Ramos (cell line): ENCODE results near the gene GPC2.

Experiments used
- in situ Hi-C: fragments of 300-500 bp; cut with MboI; formaldehyde crosslinking; loops from one replicate; pipeline ENCODE4 v1.14.3; 2022; ENCODE audit warnings: low sequenced_read_pairs; ENCODE audit not compliant: unreplicated experiment

The GPC2 gene

DNA sequence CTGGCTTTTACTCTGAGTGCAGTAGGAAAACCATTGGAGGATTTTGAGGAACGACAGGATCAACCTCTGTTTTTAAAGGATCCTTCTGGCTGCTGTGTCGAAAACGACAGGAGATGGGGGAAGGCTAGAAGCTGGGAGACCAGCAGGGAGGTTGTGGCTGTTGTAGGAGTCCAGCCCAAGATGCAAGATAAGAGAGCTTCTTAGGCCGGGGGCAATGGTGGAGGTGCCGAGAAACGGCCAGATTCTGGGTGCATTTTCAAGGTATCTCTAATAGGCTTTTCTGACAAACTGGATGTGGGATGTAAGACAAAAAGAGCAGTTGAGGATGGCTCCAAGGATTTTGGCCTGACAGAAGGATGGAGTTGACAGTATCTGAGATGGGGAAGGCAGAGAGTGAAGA is 32.3 kb upstream of the GPC2 start:
- in situ Hi-C loops, result no loop called here

DNA sequence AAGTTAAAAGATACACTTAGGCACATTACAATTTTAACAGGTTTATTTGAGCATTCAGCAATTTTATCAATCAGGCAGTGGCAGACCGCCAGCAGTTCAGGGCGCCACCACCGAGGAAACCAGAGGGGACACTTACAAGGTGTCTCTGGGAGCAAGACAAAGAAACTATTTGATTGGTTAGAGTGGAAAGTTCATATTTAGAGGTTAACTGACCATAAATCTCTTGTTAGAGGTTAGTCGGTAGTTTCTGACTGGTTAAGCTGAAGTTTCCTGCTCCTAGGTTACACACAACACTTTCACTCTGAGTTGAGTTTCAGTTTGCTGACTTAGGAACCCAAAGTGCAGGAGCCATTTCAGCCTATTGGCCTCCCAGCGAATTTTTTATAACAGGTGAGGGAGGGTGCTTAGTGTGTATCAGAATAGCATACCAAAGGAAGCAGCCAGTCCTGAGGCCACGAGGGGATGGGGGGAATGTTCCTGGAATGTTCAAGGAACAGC is 31.8 kb upstream of the GPC2 start:
- in situ Hi-C loops, result no loop called here

- in situ Hi-C loops, result no loop called here
Measured at GRCh38 chr7:100204454-100204853, 27.3 kb upstream of the GPC2 start.

- in situ Hi-C loops, result no loop called here
Measured at GRCh38 chr7:100200693-100201092, 23.5 kb upstream of the GPC2 start.

DNA sequence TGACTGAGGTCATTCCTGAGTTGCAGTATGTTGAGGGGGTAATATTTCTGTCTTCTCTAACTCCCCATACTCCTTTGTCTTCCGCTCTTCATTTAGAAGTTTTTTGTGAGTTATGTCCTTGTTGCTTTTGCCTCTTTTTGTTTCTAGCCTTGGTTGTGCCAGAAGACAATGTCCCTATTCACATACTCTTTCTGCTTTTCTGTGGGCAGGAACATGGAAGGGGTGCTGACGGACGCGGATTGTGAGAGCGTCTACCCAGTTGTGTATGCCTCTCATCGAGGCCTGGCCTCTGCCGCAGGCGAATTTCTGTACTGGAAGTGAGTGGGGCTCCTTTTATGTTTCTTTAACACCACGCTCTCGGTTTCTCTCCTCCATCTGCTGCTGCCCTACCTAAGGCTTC is 21.1 kb upstream of the GPC2 start:
- in situ Hi-C loops, result loop anchor here (25.0 kb wide), 1 partner anchor 1664 kb away; no protein-coding TSS in a partner anchor

GRCh38 chr7:100195901-100196322 is 18.7 kb upstream of the GPC2 start:
- in situ Hi-C loops, result loop anchor here (25.0 kb wide), 1 partner anchor 1666 kb away; no protein-coding TSS in a partner anchor

DNA sequence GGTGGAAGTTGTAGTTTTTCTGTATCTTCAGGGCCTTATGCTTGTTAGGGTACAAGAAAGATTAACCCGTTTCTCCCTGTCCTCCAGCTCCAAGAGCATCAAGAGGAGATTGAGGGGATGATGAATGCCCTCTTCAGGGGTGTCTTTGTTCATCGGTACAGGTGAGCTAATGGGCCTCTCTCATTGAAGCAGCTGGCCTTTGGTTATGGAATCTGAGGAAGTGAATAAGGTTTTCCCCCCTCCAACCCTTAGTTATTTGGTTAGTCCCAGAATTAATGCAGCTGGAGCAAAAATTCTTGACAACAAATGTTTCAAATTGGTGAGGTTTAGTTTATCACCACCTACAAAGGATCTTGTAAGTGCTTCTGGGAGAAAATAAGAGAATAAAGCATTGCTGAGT is 18.0 kb upstream of the GPC2 start:
- in situ Hi-C loops, result loop anchor here (25.0 kb wide), 1 partner anchor 1667 kb away; no protein-coding TSS in a partner anchor

GRCh38 chr7:100192969-100193368 is 15.8 kb upstream of the GPC2 start:
- in situ Hi-C loops, result loop anchor here (25.0 kb wide), 1 partner anchor 1669 kb away; no protein-coding TSS in a partner anchor

- in situ Hi-C loops, result loop anchor here (25.0 kb wide), 1 partner anchor 1670 kb away; no protein-coding TSS in a partner anchor
Measured at GRCh38 chr7:100192281-100192862, 15.2 kb upstream of the GPC2 start.

DNA sequence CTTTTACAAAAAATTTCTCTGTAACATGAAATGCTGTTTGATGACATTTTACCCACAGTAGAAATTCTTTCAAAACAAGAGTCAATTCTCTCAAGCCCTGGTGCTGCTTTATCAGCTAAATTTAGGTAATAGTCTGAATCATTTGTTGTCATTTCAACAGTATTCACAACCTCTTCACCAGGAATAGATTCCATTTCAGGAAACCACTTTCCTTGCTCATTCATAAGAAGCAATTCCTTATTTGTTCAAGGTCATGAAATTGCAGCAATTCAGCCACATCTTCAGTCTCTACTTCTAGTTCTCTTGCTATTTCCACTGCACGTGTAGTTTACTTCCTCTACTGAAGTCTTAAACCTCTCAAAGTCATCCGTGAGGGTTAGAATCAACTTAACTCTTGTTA is 14.6 kb upstream of the GPC2 start:
- in situ Hi-C loops, result loop anchor here (25.0 kb wide), 1 partner anchor 1671 kb away; no protein-coding TSS in a partner anchor

GRCh38 chr7:100190048-100190711 is 13.0 kb upstream of the GPC2 start:
- in situ Hi-C loops, result loop anchor here (25.0 kb wide), 1 partner anchor 1672 kb away; no protein-coding TSS in a partner anchor

GRCh38 chr7:100189061-100189460 is 11.9 kb upstream of the GPC2 start:
- in situ Hi-C loops, result loop anchor here (25.0 kb wide), 1 partner anchor 1673 kb away; no protein-coding TSS in a partner anchor

- in situ Hi-C loops, result loop anchor here (25.0 kb wide), 1 partner anchor 1677 kb away; no protein-coding TSS in a partner anchor
Measured at GRCh38 chr7:100185726-100186125, 8.5 kb upstream of the GPC2 start.

DNA sequence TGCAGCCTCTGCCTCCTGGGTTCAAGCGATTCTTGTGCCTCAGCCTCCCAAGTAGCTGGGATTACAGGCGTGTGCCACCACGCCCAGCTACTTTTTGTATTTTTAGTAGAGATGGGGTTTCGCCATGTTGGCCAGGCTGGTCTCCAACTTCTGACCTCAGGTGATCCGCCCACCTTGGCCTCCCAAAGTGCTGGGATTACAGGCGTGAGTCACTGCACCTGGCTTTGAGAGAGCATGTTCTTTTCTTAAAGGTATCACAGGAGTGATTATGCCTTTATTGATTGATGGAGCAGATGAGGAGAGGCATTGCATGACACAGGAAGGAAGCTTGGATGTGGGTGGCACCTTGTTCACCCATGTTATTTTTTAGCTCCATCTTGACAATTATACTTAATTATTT is 5.9 kb upstream of the GPC2 start:
- in situ Hi-C loops, result loop anchor here (25.0 kb wide), 1 partner anchor 1679 kb away; no protein-coding TSS in a partner anchor

DNA sequence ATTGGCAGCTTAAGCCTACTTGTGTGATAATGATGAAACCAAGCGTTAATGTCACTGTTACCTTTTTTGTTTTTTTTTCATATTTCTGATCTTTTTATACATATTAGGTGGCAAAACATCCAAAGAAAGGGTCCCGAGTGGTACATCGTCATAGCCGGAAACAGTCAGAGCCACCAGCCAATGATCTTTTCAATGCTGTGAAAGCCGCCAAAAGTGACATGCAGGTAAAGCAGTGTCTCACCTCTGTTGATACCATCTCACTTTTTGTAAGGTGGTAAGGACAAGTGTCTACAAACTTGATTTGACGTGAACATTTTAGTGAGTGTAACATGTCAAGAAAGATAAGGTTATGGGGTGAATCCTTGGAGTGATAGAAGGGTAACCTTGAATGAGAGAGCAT is 5.4 kb upstream of the GPC2 start:
- in situ Hi-C loops, result loop anchor here (25.0 kb wide), 1 partner anchor 1680 kb away; no protein-coding TSS in a partner anchor

GRCh38 chr7:100180084-100180483 is 2.9 kb upstream of the GPC2 start:
- in situ Hi-C loops, result loop anchor here (25.0 kb wide), 1 partner anchor 1682 kb away; no protein-coding TSS in a partner anchor

GRCh38 chr7:100176096-100177044 is 811 bp downstream of the GPC2 start:
- in situ Hi-C loops, result loop anchor here (25.0 kb wide), 1 partner anchor 1686 kb away; no protein-coding TSS in a partner anchor

DNA sequence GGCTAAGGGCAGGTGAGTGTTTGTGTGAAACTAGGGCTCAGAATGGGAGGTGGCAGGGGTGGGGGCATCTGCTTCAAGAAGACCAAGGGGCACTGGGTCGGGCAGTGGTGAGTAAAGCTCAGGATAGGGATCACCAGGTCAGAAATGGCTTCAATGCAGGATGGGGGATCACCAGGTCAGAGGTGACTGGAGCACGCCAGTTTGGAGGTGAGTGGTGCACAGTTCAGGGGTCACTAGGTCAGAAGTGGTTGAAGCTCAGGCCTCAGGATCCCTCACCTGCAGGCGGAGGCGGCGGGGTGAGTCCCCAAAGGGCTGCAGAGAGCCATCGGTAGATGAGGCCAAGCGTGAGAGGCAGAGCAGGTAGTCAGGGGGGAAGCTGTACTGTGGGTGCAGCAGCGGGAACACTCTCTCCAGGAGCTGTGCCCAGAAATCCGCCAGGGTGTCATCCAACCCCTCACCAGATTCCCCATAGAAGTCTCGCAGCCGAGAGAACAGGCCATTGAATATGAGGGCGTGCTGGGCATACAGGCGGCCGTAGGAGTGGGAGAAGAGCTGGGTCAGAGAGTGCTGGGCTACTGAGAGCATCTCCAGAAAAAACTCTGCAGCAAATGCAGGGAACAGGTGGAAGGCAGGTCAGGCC is 1.8 kb downstream of the GPC2 start:
- in situ Hi-C loops, result loop anchor here (25.0 kb wide), 1 partner anchor 1687 kb away; no protein-coding TSS in a partner anchor

- in situ Hi-C loops, result no loop called here
Measured at GRCh38 chr7:100174582-100174981, 2.6 kb downstream of the GPC2 start.
